NCI-H748 (cell line): Measurements from ENCODE around the gene VENTX.

ENCODE experiments used
- DNase-seq: peaks from one replicate; lab custom pipeline; 2025; ENCODE audit not compliant: unreplicated experiment; lab: John Stamatoyannopoulos, UW

The VENTX gene

GRCh38 chr10:133235265-133235855, 2.3 kb upstream of the VENTX start:
- DNase-seq: no peak

- no peak for DNase-seq
Measured at GRCh38 chr10:133235932-133236331, 1.7 kb upstream of the VENTX start.

GRCh38 chr10:133236401-133237240, 1.0 kb upstream of the VENTX start:
- no peak for DNase-seq

- no peak for DNase-seq
Measured at GRCh38 chr10:133237241-133237587, 441 bp upstream of the VENTX start.

- DNase-seq: no peak
Measured at GRCh38 chr10:133238466-133238804, 780 bp downstream of the VENTX start.

GRCh38 chr10:133239990-133240389, 2.3 kb downstream of the VENTX start:
- DNase-seq: no peak

GRCh38 chr10:133241501-133242205, 4.0 kb downstream of the VENTX start:
- DNase-seq: no peak

GRCh38 chr10:133242611-133243356, 5.1 kb downstream of the VENTX start:
- no peak for DNase-seq

GRCh38 chr10:133243593-133243992, 5.9 kb downstream of the VENTX start:
- DNase-seq: no peak

- DNase-seq: no peak
Measured at GRCh38 chr10:133245439-133246235, 8.0 kb downstream of the VENTX start.

- no peak for DNase-seq
Measured at GRCh38 chr10:133246236-133246626, 8.6 kb downstream of the VENTX start.

- DNase-seq: no peak
Measured at GRCh38 chr10:133247681-133248333, 10.2 kb downstream of the VENTX start.

- no peak for DNase-seq
Measured at GRCh38 chr10:133248334-133248715, 10.7 kb downstream of the VENTX start.

- no peak for DNase-seq
Measured at GRCh38 chr10:133249094-133249780, 11.6 kb downstream of the VENTX start.

GRCh38 chr10:133249975-133250754, 12.5 kb downstream of the VENTX start:
- no peak for DNase-seq

GRCh38 chr10:133251388-133252222, 13.9 kb downstream of the VENTX start:
- DNase-seq: no peak

GRCh38 chr10:133252223-133252552, 14.5 kb downstream of the VENTX start:
- no peak for DNase-seq

- no peak for DNase-seq
Measured at GRCh38 chr10:133253361-133253955, 15.8 kb downstream of the VENTX start.
